GM20000 (cell line): Measurements from ENCODE around the gene SLC35E4.

Source experiments
- DNase-seq: peaks from one replicate; pipeline ENCODE4 v3.0.0; 2012; ENCODE audit warnings: low spot score
- TF ChIP-seq, protein P1 (sequence below): IDR thresholded peaks from 2 replicates; pipeline ENCODE4 v1.5.1; 2012; ENCODE audit warnings: mild to moderate bottlenecking, control low read depth; ENCODE audit errors: extremely low read depth, missing control alignments

The SLC35E4 gene

DNA sequence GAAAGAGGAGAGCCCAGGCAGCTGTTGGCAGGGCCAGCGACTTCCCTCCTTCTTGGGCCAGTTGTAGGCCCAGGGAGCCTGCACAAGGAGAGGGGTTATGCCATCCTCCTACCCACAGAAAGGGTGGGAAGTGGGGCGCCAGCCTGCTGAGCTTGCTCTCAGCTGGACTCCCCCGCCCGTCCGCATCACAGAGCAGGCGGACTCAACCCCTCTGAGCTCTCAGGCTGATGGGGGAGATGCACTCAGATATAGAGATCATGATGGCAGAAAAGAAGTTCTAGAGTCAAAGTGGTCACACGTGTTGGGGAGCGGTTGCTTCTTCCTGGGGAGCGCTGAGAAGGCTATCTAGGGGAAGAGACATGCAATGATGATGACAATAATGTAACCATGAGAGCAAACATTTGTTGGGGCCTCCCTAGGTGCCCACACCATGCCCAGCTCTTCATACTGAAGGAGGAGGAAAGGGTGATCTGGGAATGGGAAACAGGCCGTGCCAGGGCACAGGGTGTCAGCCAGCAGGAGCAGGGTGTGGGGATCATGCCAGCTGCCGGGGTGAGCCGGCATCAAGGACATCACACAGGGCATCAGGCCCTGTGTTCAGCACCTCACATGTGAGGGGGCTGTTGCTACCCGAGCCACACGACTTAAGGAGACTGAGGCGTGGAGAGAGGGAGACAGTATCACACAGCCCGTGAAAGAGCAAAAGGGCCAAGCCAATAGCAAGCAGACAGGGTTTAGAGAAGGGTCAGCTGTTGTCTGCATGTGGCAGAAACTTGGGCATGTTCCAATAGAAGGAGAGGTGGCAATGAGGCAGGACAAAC lies 7.7 kb downstream of the SLC35E4 start:
- TF ChIP-seq, protein P1, sequence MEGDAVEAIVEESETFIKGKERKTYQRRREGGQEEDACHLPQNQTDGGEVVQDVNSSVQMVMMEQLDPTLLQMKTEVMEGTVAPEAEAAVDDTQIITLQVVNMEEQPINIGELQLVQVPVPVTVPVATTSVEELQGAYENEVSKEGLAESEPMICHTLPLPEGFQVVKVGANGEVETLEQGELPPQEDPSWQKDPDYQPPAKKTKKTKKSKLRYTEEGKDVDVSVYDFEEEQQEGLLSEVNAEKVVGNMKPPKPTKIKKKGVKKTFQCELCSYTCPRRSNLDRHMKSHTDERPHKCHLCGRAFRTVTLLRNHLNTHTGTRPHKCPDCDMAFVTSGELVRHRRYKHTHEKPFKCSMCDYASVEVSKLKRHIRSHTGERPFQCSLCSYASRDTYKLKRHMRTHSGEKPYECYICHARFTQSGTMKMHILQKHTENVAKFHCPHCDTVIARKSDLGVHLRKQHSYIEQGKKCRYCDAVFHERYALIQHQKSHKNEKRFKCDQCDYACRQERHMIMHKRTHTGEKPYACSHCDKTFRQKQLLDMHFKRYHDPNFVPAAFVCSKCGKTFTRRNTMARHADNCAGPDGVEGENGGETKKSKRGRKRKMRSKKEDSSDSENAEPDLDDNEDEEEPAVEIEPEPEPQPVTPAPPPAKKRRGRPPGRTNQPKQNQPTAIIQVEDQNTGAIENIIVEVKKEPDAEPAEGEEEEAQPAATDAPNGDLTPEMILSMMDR, result no peak
- DNase-seq, result no peak

DNA sequence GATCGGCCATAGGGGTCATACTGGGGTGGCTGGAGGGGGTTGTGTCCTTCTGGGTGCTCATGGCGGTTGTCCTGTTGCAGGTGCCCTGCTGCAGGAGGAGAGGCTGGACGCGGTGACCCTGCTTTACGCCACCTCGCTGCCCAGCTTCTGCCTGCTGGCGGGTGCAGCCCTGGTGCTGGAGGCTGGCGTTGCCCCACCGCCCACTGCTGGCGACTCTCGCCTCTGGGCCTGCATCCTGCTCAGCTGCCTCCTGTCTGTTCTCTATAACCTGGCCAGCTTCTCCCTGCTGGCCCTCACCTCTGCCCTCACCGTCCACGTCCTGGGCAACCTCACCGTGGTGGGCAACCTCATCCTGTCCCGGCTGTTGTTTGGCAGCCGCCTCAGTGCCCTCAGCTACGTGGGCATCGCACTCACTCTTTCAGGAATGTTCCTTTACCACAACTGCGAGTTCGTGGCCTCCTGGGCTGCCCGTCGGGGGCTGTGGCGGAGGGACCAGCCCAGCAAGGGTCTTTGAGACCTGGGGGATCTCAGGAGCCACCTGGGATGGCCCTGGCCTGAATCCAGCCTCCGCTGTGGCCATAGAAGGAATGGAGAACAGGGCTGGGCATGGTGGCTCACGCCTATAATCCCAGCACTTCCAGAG lies 11.1 kb downstream of the SLC35E4 start:
- TF ChIP-seq, protein P1, result no peak
- no peak for DNase-seq

DNA sequence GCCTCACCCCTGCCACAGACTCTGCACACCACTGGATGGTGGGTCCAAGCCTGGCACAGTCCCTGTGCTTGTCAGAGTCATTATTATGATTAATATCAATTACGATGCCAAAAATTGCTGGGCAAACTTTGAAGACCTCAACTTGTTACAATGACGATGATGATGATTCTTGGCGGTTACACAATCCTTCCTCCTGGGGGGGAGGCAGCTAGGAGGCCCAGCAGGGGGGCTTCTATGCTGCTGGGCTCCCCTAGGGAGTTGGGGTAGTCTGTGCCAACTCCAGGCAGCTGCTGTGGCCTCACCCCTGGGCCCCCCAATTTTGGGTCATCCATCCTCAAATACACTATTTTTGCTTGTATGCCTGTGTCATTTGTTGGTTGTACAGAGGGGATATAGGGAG lies 12.0 kb downstream of the SLC35E4 start:
- no peak for DNase-seq
- TF ChIP-seq, protein P1, result no peak

DNA sequence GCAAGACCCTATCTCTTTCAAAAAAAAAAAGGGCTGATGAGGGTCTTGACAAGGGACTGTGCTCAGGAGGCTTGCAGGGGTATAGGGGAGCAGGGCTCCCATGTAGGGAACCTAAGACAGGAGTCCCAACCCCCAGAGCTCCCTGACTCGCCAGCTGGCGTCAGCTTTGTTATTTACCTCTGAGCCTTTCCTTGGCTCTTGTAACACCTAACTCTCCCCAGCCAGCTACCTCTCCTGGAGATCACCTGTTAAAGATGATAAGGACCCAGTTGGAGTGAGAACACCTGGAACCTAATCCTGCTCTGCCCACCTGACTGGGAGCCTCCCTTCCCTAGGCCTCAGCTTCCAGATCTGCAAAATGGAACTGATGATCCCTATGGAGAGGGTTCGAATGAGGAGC lies 13.2 kb downstream of the SLC35E4 start:
- no peak for DNase-seq
- TF ChIP-seq, protein P1, result no peak

DNA sequence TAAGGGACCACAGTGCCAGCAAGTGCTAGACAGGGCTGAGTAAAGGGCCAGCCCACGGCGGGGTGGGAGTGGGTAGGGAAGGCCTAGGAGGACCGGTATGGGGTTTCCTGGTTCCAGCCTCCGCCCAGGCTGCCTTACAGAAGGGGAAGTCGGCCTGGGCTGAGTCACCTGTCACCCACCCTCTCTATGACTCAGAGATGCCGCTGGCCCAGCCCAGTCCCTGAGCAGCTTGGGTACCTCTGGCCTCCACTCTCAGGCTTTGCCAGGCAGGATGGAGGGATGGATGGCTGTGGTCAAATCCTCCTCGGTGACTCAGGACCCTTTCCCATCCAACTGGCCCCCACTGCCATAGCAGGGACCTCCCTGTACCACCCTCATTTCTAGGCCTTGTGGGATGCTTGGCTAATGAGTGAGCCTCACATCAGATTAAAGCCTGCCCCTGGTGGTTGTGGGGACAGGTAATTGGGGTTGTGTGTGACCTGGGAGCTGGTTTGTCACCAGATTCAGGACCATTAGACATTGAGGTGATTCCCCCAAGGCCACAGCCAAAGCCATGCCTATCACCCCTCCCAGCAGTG lies 13.9 kb downstream of the SLC35E4 start:
- TF ChIP-seq, protein P1, result no peak
- peak; percentile 87 for DNase-seq

DNA sequence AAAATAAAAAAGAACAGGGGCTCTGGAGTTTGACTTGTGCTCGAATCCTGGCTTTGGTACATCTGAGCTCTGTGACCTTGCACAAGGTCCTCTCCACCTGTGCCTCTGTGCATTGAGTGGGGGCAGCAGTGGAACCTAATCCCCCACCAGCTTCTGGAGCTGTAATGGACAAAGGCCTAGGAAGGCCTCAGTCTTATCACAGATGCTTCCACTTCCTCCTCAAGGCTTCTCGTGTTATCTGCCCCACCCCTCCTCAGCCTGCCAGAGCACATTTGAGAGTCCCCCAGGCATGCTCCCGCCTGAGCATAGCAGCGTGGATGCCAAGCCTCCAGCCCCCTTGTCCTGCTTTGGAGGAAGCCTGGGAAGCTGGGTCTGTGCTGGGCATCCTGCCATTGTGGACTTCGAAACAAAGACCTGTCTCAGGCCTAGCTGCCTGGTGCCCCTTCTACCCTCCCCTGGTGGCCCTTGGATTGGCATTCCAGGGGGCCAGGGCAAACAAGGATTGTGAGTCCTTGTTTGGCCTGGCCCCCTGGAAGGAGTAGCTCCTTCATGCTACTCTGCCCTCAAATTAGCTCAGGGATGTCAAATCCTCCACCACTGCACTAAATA lies 15.0 kb downstream of the SLC35E4 start:
- no peak for DNase-seq
- TF ChIP-seq, protein P1, result no peak

DNA sequence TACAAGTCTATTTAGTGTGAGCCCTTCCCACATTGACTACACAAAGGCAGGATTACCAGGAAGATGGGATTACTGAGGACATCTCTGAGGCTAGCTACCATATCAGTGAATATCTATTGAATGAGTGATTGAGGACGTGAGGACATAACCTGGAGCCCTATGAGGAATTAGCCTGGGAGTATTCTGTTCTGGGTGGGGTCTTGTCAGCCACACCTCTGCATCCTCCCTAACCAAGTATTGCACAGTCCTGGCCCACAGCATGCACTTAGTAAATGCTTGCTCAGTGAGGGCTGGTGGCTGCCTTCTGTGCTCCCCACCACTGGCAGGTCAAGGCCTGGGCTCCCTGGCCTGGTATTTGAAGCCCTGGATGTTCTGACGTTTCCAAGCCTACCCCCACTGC lies 17.3 kb downstream of the SLC35E4 start:
- no peak for DNase-seq
- TF ChIP-seq, protein P1, result no peak
